Embryonic facial prominence (tissue), 1 donor: ENCODE results near the gene WNT9B.
A peak's percentile ranks its signal among the peaks of the same experiment; 100 is the strongest.
"Not testable (repeated sequence)": the region's sequence is repeated elsewhere in the genome, so short reads cannot be mapped to it uniquely, and the experiment has no call there.

Experiments
- DNase-seq: peaks from one replicate; pipeline ENCODE4 v3.0.0-alpha.2; 2016; ENCODE audit errors: extremely low spot score

The WNT9B gene

DNA sequence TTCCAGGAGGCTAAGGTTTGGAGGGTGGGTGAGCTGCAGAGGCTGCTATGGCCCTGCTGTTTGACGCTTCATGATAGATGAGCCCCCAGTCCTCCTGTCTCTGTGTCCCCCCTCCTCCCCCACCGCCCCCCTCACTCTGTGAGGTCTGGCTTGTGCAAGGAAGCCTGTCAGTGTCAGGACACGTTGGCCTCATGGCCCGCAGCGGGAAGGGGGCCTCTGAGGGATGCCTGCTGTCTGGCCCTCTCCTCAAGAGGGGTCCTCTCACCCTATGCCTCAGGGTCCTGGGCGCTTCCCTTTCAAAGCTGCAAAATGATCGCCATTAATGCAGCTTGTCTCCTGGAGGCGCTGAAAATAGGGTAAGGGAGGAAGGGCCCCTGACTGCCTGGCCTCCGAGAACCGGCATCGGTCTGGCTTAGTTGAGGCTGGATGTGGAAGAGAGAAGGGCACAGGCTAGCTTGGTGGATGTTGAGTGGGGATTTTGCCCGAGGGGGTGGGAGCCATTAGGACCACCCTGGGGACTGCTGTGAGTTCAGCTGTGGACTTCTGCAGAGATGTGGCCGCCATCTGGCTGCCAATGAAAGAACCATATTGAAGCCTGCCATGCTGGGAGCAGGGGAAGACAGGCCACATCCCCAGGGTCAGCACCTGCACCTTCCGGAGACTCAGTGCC, 56.8 kb downstream of the WNT9B start:
- DNase-seq: no peak

DNA sequence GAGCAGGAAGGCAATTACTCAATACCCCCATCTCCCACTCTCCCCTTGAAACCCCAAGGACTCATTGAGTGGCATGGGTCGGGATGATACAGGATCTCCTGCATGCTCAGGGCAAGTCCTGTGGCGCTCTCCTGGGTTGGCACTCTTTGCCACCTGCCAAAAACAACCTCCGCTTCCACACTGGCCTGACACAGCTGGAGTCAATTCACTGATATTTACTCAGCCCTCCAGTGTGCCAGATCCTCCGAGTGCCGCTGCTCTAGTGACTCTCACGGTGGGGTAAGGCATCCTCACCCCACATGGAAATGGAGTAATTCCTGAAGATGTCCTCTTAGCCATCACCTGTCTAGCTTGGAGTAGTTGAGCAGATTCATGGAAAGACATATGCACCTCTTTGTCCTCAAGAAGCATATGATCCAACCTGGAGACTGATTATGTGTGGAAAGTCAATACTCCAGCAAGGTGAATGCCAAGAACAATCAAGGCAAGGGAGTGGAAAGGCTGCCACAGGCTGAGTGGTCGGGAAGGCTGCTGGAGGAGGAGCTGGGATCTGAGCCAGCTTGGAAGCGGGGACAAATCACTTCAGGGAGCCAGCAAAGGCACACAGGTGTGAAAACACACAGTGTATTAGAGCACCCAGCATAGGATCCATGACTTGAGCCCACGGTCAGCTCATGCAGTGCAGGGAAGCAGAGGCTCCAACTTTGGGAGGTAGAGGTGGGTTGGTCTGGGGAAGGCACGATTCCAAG, 59.0 kb downstream of the WNT9B start:
- DNase-seq: no peak

DNA sequence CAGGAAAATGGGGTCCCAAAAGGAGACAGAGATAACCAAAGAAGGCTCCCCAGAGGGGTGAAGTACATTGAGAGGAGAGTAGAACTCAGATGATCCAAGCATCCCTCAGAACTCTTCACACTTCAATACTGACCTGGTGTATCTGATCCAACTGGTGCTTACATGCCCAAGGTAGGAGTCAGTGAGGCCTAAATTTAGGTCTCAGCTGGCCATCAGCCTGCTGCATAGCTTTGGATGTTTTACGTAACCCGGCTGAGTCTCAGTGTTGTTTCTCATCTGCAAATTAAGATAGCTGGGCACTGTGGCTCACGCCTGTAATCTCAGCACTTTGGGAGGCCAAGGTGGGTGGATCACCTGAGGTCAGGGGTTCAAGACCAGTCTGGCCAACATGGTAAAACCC, 59.9 kb downstream of the WNT9B start:
- DNase-seq: no peak

DNA sequence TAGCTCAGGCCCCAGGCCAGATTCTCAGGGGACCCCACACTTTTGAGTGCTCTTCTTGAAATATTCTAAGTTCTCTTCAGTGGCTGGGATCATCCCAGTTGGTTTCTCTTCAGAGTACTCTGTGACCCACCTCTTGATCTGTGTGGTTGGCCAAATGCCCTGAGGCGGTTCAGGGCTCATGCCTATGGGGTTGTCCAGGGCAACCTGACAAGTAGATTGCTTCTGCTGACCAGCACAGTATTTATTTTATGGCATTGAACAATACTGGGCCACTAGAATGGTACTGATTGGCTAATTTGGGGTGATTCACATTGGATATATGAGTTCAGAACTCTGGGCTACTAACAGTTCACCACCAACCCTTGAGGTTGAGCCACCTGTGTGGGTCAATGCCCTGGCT, 64.2 kb downstream of the WNT9B start:
- no peak for DNase-seq

DNA sequence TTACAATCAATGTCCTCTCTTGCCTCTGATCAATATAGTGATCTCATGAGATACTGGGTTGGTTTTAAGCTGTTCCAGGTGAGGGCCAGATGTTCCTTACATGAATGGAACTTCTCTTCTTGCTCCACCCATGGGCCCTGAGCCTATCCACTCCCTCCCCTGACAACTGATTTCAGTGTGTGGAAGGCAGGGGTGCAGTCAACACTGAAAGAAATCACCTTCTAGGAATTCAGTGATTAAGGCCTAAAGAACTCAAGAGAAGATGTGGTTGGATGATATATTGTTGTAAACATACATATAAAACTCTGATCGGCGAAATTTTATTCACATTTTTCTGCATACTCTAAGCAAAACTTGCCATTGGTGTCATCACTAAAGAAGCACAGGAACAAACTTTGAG, 64.8 kb downstream of the WNT9B start:
- no peak for DNase-seq

DNA sequence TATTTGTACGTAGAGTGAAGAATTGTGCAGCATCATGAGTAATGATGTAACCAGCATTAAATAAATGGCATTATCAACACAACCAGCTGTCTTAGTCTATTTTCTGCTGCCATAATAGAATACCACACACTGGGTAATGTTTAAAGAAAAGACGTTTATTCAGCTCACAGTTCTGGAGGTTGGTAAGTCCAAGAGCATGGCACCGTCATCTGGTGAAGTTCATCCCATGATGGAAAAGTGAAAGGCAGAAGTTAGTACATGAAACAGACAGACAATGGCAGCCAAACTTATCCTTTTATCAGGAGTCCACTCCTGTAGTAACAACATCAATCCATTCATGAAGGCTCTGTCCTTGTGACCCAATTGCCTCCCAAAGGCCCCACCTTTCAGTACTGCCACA, 65.2 kb downstream of the WNT9B start:
- DNase-seq: no peak

DNA sequence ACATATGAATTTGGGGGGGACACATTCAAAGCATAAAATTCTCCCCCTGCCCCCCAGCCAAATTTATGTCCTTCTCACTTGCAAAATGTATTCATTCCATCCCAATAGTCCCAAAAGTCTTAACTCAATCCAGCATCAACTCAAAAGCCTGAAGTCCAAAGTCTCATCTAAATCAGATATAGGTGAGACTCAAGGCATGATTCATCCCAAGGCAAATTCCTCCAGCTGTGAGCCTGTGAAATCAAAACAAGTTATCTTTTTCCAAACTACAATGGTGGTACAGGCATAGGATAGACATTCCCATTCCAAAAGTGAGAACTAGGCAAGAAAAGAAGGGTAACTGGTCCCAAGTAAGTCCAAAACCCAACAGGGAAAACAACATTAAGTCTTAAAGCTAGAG, 65.7 kb downstream of the WNT9B start:
- DNase-seq: no peak

DNA sequence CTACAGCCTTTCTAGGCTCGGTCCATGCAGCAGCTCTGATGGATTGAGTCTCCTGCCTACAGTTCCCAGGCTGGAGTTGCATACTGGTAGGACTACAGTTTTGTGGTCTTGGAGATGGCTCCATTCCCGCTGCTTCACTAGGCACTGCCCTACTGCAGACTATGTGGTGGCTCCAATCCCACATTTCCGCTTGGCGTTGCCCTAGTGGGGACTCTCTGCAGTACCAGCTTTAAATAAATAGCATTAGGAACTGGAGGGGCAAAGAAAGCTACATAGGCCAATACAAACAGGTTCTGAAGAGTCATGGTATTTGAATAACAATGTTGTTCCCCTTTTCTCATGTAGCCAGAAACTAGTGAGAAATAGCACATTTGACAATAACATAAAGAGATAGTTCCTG, 66.1 kb downstream of the WNT9B start:
- no peak for DNase-seq

DNA sequence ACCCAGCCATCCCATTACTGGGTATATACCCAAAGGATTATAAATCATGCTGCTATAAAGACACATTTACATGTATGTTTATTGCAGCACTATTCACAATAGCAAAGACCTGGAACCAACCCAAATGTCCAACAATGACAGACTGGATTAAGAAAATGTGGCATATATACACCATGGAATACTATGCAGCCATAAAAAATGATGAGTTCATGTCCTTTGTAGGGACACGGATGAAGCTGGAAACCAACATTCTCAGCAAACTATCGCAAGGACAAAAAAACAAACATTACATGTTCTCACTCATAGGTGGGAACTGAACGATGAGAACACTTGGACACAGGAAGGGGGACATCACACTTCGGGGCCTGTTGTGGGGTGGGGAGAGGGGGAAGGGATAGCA, 70.6 kb downstream of the WNT9B start:
- DNase-seq: not testable (repeated sequence)

DNA sequence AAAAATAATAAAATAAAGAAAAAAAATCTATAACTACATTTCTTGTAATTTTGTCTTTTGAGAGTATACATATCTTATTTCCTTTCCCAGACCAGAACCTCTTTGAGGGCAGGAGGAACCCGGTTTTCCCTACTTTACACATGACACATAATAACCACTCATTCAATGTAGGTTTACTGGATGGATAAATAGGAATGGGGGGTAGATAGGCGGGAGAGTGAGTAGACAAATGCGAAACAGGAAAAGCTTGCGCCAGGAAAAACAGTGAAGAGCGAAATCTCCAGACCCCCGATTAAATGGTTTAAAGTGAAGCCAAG, 71.1 kb downstream of the WNT9B start:
- DNase-seq: no peak

DNA sequence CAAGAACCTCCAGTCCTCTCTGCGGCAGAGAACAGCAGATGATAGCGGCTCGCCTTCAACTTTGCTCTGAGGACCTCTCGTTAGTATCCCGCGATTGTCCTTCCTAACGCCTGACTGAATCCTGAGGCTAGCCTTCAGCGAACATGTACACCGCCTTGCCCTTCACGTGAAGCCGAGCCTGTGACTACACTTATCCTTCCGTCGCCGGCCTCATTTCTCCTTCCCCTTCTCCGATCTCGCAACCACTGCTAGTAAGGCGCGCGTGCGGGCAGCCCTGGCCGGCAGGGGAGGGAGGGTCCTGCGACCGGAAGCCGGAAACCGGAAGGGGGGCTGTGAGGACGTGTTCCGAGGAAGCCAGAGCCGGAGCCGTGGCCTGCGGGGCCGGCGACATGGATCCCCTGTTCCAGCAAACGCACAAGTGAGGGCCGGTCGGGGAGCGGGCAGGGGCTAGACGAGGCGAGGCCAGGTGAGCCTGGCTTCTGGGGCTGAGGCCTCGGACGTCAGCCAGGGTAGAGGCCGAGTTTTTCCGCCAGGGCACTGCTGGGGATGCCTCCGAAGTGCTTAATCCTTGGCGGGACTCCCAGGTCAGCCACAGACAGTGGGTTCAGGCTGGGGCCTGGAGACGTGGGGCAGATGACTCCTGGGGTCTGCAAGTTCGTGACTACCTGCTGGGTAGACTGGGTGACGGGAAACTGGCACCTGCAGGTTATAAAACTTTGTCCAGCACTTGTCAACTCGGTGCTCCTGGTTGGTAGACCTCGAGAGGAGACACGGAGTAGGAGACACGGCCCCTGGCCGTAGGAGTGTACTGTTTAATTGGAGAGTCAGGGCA, 71.6 kb downstream of the WNT9B start, which contains the start of gene GOSR2:
GOSR2 (plus strand) TSS at position 357 of the 832 bp plus-strand sequence; CDS start at position 390, 33 bp downstream.
- peak; percentile 80 for DNase-seq

DNA sequence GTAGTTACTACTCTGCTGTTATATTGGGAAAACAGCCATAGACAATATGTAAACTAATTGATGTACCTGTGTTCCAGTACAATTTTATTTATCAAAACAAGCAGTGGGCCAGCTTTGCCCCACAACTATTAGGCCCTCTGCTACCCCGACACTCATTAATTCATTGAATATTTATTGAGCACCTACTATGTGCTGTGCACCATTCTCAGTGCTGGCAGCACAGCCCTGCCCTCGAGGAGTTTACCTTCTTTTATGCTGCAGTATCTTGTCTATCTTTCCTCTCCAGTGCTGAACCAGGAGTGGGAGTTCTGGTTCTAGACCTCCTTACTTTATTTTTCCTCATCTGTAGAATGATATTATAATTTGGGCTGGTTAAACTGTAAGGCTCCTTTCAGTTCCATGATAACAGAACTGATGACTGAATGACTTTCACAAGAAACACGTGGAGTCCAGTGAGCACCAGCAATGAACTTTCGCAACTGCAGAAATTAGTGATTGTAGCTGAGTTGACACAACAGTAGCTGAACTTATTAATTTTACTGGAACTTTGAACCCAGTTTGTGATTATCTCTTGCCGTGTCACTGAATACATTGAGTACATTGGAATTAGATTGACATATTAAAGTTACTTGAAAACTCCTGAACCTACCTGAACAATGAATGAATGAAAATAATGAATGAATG, 73.9 kb downstream of the WNT9B start:
- no peak for DNase-seq

DNA sequence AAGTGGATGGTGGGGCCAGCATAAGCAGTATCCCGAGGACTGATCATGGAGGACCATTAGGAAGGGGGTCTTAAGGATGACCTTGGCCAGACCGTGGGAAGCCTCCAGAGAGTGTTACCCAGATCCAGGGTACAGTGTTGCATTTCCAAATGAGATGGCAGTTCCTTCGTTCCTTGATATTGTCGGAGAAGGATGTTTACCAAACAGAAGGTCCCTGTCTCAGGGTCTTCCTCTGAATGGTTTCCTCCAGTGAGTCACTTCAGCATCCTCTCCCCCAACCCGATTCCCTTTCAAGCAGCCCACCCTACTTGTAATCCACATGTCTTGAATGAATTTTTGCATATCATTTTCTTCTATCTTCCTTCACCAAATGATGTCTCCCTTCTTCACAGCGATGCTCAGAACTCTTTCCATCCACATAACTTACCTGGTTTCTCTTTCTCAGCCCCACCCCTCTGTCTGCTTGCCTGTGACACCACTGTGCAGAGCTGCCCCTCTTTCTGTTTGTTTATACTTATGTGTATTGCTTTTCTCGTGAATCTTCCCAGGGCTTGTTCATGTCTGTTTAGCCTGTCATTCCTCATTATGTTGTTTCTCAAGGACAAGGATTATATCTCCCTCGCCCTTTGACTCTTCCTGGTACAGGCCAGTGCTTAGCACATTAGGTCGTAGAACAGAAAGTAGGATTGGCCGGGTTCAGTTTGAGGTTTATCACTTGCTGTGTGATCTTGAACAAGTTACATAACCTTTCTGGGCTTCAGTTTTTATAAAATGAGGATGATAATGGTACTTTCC, 77.3 kb downstream of the WNT9B start:
- no peak for DNase-seq

DNA sequence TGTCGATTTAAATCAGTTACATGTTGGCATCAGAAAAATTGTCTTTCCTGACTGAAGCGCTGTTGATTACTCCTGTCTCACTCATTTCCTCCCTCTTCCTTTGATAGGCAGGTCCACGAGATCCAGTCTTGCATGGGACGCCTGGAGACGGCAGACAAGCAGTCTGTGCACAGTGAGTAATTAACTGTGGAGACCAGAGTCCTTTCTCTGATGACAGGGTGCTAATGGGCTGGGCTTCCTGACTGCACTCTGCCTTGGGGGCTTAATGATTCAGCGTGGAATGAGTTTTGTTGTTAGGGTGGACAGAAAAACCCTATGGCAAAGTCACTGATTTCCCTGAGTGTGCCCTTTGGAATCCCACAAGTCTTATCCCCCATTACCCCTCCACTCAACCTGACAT, 78.0 kb downstream of the WNT9B start:
- DNase-seq: no peak

DNA sequence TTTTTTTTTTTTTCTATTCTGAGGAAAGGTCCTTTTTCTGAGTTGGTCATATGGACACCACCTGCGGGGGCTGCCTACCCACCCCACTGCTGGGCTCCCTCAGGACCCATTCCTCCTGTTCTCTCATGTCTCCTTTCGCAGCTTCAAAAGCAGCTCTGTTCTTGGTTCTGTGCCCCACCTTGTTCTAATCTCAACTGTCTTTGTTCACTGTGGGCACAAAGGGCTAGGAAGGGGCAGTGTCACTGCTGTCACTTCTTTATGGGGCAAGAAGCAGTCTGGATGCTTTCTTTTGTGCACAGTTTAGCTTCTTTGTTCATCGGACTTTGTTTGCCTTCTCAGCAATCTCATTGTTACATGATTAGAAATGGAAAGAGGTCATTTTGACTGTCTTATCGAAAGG, 78.7 kb downstream of the WNT9B start:
- DNase-seq: no peak

DNA sequence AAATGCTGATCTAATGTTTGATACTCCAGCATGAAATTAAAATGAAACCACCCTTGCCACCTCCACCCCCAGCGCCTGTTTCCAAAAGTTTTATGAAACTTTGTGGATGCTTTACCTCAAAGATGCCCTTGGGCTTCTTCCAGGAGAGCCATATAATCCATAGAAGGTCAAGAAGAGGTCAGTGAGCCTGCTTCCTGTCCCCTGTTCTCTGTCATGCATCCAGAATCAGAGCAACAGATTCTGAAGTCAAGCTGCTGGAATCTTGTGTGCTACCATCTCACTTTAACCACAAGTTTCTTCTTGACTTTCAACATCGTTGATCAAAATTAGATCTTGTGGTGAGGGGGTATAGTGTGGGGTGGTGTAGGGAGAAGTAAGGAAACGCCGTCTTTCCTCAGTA, 80.2 kb downstream of the WNT9B start:
- no peak for DNase-seq

DNA sequence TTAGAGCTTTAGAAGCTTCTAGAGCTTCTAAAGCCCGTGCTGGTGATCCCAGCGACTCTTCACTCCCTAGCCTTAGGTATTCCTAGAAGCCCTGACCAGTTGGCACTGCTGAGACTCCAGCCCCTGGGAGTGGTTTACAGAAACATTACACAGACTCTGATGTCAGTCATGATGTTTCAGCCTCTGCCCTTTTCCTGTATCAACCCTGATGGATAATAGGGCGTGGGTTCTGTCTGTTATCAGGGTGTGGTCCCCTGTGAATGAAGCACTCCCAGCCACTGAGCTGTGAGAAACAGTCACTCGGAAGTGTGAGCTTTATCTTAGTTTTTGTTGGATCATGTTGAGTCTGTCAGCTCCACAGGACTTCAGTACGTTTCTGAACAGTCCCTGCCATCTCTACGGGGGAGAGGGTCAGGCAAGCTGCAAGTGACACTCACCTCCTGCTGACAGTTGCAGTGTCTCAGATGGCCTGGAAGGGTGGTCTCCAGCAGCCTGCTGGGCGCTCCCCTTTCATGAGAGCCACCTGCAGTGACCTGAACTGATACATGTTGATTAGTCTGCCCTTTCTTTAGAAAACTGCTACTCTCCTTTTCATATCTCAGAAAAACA, 84.4 kb downstream of the WNT9B start:
- DNase-seq: no peak
